Measurements from ENCODE around the gene RNU4-1. TPM values are rescaled to one million over a fixed set of nuclear protein-coding genes. Genes with fewer than 3 reads are reported as not detected.

The RNU4-1 gene
- total and polyA plus RNA-seq, 2 experiments from 2014 or later = 6.0 TPM; not detected in 1

GRCh38 chr12:120266180-120266870 is 26.7 kb downstream of the RNU4-1 start:
- Histone ChIP-seq H3K27ac (ENCODE audit: low read depth) (0 out of 2 replicates have a peak overlapping the region, but pooled peaks have one; percentile 65), H3K79me2 (replicated peaks; ENCODE audit: insufficient read depth) (peaks cover 38% of the 10 kb centered on the region), H3K27me3 (ENCODE audit: insufficient read depth) (no peaks in the 10 kb centered on the region), H3K36me3 (ENCODE audit: insufficient read depth) (no peaks in the 10 kb centered on the region), H2AFZ (peak overlapping the region; percentile 90), H3K4me3 (0 out of 2 replicates have a peak overlapping the region, but pooled peaks have one; percentile 39), H3K4me1 (ENCODE audit: insufficient read depth) (peaks cover 35% of the 10 kb centered on the region), H3K9me2 (ENCODE audit: insufficient read depth) (no peaks in the 10 kb centered on the region), H3K4me2 (peak overlapping the region; percentile 57; the same call in 1 of the 2 replicates), H3F3A (replicated peaks; ENCODE audit: low read depth) (peaks cover 22% of the 10 kb centered on the region), H4K20me1 (replicated peaks; ENCODE audit: insufficient read depth) (peaks cover 22% of the 10 kb centered on the region)
- DNase-seq (ENCODE audit: low spot score) (no peak), ATAC-seq (peak; percentile 7; the same call in 1 of the 3 replicates)
- H3K27me3 Mint-ChIP-seq (ENCODE audit: insufficient read depth, low read depth, poor library complexity) = peaks cover 7% of the 10 kb centered on the region
- peaks cover 40% of the 10 kb centered on the region for H3K4me1 Mint-ChIP-seq
- peaks cover 2% of the 10 kb centered on the region; the same call in 1 of the 3 replicates for H3K36me3 Mint-ChIP-seq (ENCODE audit: low read depth)
- no peak overlapping the region for H3K27ac Mint-ChIP-seq
- peak overlapping the region; percentile 76 for H3K4me3 Mint-ChIP-seq
- H3K9me3 Mint-ChIP-seq = no peaks in the 10 kb centered on the region
- TF ChIP-seq ZNF462 (CRISPR knock-in tag; IDR thresholded peaks at IDR 0.05) (no peak), CREB1 (CRISPR knock-in tag; IDR thresholded peaks at IDR 0.05; ENCODE audit: low read depth) (no peak), EZH2phosphoT487 (IDR thresholded peaks at IDR 0.05; ENCODE audit: unreplicated experiment) (no peak), REST (IDR thresholded peaks at IDR 0.05; ENCODE audit: unreplicated experiment) (no peak), NANOG (IDR thresholded peaks at IDR 0.05; ENCODE audit: borderline replicate concordance) (no peak), STAT1 (IDR thresholded peaks at IDR 0.05; ENCODE audit: unreplicated experiment) (no peak), EZH2 (IDR thresholded peaks at IDR 0.05; ENCODE audit: low read depth, unreplicated experiment) (no peak), JUNB (IDR thresholded peaks at IDR 0.05; ENCODE audit: unreplicated experiment) (no peak), ZNF331 (CRISPR knock-in tag; IDR thresholded peaks at IDR 0.05; ENCODE audit: low read depth) (no peak), CTCF (conservative IDR thresholded peaks at IDR 0.05; ENCODE audit: low read depth in 2 of 2) (no peak), ZNF114 (CRISPR knock-in tag; IDR thresholded peaks at IDR 0.05) (no peak), ETS1 (IDR thresholded peaks at IDR 0.05) (no peak), POLR2AphosphoS5 (IDR thresholded peaks at IDR 0.05; ENCODE audit: low read depth) (no peak)

Data from GM23338 (cell line).